HCT116 (cell line): ENCODE data around the gene ETNK1. TPM values are rescaled to one million over a fixed set of nuclear protein-coding genes. Genes with fewer than 3 reads are reported as not detected.

ENCODE experiments used
- ATAC-seq: fragments of 200-7000 bp; cut with Tn5 transposase; 2 replicates; pipeline ENCODE4 v1.9.1; 2020; ENCODE audit warnings: mild to moderate bottlenecking, moderate library complexity
- BruUV-seq: library from RNA; stranded (reverse); fragments of 400-500 nt; replicated peaks from 2 replicates; lab custom pipeline; 2021; lab: Mats Ljungman, UMichigan
- CTCF ChIA-PET: fragments of 300-600 bp; sonication (Branson Sonifier 250); formaldehyde crosslinking; loops from one replicate; lab custom pipeline; 2021; ENCODE audit warnings: antibody characterized with exemption; lab: Charles Lee
- POLR2A ChIA-PET: fragments of 300-600, 350-600 bp; sonication (Branson Sonifier 250); formaldehyde crosslinking; loops from one replicate; lab custom pipeline; 2021; ENCODE audit warnings: antibody characterized with exemption; lab: Charles Lee
- RAD21 ChIA-PET, 2 experiments: fragments of 300-600 bp; sonication (Branson Sonifier 250); formaldehyde crosslinking; loops; one replicate each; lab custom pipeline; 2023; ENCODE audit warnings: low total read pairs in 2 of 2; ENCODE audit not compliant: uncharacterized antibody in 2 of 2, unreplicated experiment in 2 of 2, low non-redundant PET in 1 of 2; lab: Charles Lee
- DNase-seq: peaks from one replicate; pipeline ENCODE4 v3.0.0-alpha.2; 2010; ENCODE audit warnings: low read depth, low spot score
- H2AFZ ChIP-seq: fragments of 200-600 bp; shearing (Covaris generic), sonication (generic); 2 replicates; pipeline ENCODE4 v1.6.1; 2017; ENCODE audit warnings: low read depth, mixed run types, mixed read lengths, antibody characterized with exemption, low read length; ENCODE audit not compliant: poor library complexity, severe bottlenecking
- H3K27ac ChIP-seq: 2 replicates; pipeline ENCODE4 v1.5.1; 2012; ENCODE audit warnings: low read depth, low read length
- H3K27me3 ChIP-seq: fragments of 200-600 bp; sonication (generic); 2 replicates; pipeline ENCODE4 v1.6.1; 2016; ENCODE audit warnings: mixed run types, low read length, mixed read lengths; ENCODE audit not compliant: insufficient read depth
- H3K36me3 ChIP-seq, 2 experiments: fragments of 200-500 bp in 1 of 2; fragments of 200-600 bp in 1 of 2; sonication (Bioruptor generic) in 1 of 2; sonication (generic) in 1 of 2; 2 replicates each; pipeline versions ENCODE4 v1.5.1 to v1.6.1; 2014 to 2016; ENCODE audit warnings: low read length in 2 of 2, inconsistent platforms in 1 of 2, mixed read lengths in 1 of 2, mixed run types in 1 of 2; ENCODE audit not compliant: insufficient read depth in 2 of 2, control insufficient read depth in 1 of 2
- H3K4me1 ChIP-seq, 2 experiments: fragments of 200-600 bp in 1 of 2; sonication (generic) in 1 of 2; 2 replicates each; pipeline versions ENCODE4 v1.5.1 to v1.6.1; 2012 to 2017; ENCODE audit warnings: low read length in 2 of 2, inconsistent platforms in 1 of 2, mild to moderate bottlenecking in 1 of 2, mixed read lengths in 1 of 2, mixed run types in 1 of 2, moderate library complexity in 1 of 2; ENCODE audit not compliant: insufficient read depth in 2 of 2, control insufficient read depth in 1 of 2
- H3K4me2 ChIP-seq: fragments of 200-600 bp; sonication (generic); 2 replicates; pipeline ENCODE4 v1.6.1; 2017; ENCODE audit warnings: mixed run types, low read length, mixed read lengths
- H3K4me3 ChIP-seq, 2 experiments: fragments of 200-600 bp in 1 of 2; sonication (generic) in 1 of 2; replicated peaks in 1 of 2; 2 replicates each; pipeline ENCODE4 v1.5.1; 2011 to 2016; ENCODE audit warnings: low read length in 2 of 2, control low read depth in 1 of 2, low read depth in 1 of 2, mild to moderate bottlenecking in 1 of 2, mixed read lengths in 1 of 2, mixed run types in 1 of 2
- H3K79me2 ChIP-seq: fragments of 200-600 bp; sonication (generic); 2 replicates; pipeline ENCODE4 v1.6.1; 2017; ENCODE audit warnings: mild to moderate bottlenecking, mixed run types, low read length, moderate library complexity, mixed read lengths; ENCODE audit not compliant: insufficient read depth
- H3K9ac ChIP-seq: fragments of 200-600 bp; sonication (generic); 2 replicates; pipeline ENCODE4 v1.6.1; 2016; ENCODE audit warnings: low read length, mixed read lengths
- H3K9me2 ChIP-seq: fragments of 200-600 bp; sonication (generic), shearing (Covaris generic); 2 replicates; pipeline ENCODE4 v1.6.1; 2017; ENCODE audit warnings: mixed run types, mild to moderate bottlenecking, moderate library complexity; ENCODE audit not compliant: insufficient read depth
- H3K9me3 ChIP-seq, 2 experiments: fragments of 200-500 bp in 1 of 2; fragments of 200-600 bp in 1 of 2; sonication (Bioruptor generic) in 1 of 2; sonication (generic) in 1 of 2; 2 replicates each; pipeline ENCODE4 v1.6.1; 2014 to 2017; ENCODE audit warnings: low read length in 2 of 2, mixed read lengths in 2 of 2, inconsistent platforms in 1 of 2, low read depth in 1 of 2, mild to moderate bottlenecking in 1 of 2, mixed run types in 1 of 2, moderate library complexity in 1 of 2; ENCODE audit not compliant: control insufficient read depth in 1 of 2, insufficient read depth in 1 of 2
- H4K20me1 ChIP-seq: fragments of 200-600 bp; sonication (generic), shearing (Covaris generic); 2 replicates; pipeline ENCODE4 v1.6.1; 2017; ENCODE audit warnings: mixed run types, mild to moderate bottlenecking, moderate library complexity; ENCODE audit not compliant: insufficient read depth
- ATF3 ChIP-seq: IDR thresholded peaks from 2 replicates; pipeline ENCODE4 v1.6.1; 2012
- CEBPB ChIP-seq: IDR thresholded peaks from 2 replicates; pipeline ENCODE4 v1.6.1; 2012; ENCODE audit warnings: low read depth
- CTCF ChIP-seq, 3 experiments: fragments of 200-600 bp in 1 of 3; sonication (generic) in 1 of 3; IDR thresholded peaks in 2 of 3; conservative IDR thresholded peaks in 1 of 3; 2 replicates each; pipeline ENCODE4 v1.5.1; 2012 to 2017; ENCODE audit warnings: low read depth in 2 of 3, low read length in 2 of 3, antibody characterized with exemption in 1 of 3, borderline replicate concordance in 1 of 3, control low read depth in 1 of 3, mild to moderate bottlenecking in 1 of 3, mixed read lengths in 1 of 3, mixed run types in 1 of 3, moderate library complexity in 1 of 3; ENCODE audit not compliant: insufficient read depth in 1 of 3
- EGR1 ChIP-seq: IDR thresholded peaks from 2 replicates; pipeline ENCODE4 v1.6.1; 2012; ENCODE audit warnings: low read depth
- ELF1 ChIP-seq: IDR thresholded peaks from 2 replicates; pipeline ENCODE4 v1.6.1; 2012; ENCODE audit warnings: low read depth, borderline replicate concordance
- EZH2 ChIP-seq: fragments of 200-600 bp; sonication (generic); IDR thresholded peaks from 2 replicates; pipeline ENCODE4 v1.6.1; 2017; ENCODE audit warnings: antibody characterized with exemption, mixed run types
- FOSL1 ChIP-seq: IDR thresholded peaks from 2 replicates; pipeline ENCODE4 v1.6.1; 2012; ENCODE audit warnings: low read depth
- POLR2A ChIP-seq: IDR thresholded peaks from 2 replicates; pipeline ENCODE4 v1.7.0; 2011; ENCODE audit warnings: borderline replicate concordance; ENCODE audit not compliant: insufficient read depth, insufficient read length; ENCODE audit errors: extremely low read depth
- POLR2AphosphoS5 ChIP-seq: IDR thresholded peaks from 2 replicates; pipeline ENCODE4 v1.6.1; 2011; ENCODE audit warnings: mild to moderate bottlenecking, low read depth, low read length, moderate library complexity
- RAD21 ChIP-seq: IDR thresholded peaks from 2 replicates; pipeline ENCODE4 v1.6.1; 2012; ENCODE audit warnings: low read depth, mild to moderate bottlenecking
- SP1 ChIP-seq: IDR thresholded peaks from 2 replicates; pipeline ENCODE4 v1.6.1; 2012; ENCODE audit warnings: low read depth
- SRF ChIP-seq: IDR thresholded peaks from 2 replicates; pipeline ENCODE4 v1.6.1; 2012; ENCODE audit warnings: low read depth
- TCF7L2 ChIP-seq: IDR thresholded peaks from 2 replicates; pipeline ENCODE4 v1.7.0; 2011; ENCODE audit warnings: borderline replicate concordance, inconsistent platforms; ENCODE audit not compliant: insufficient read depth, insufficient read length; ENCODE audit errors: extremely low read depth
- YY1 ChIP-seq: IDR thresholded peaks from 2 replicates; pipeline ENCODE4 v1.6.1; 2011; ENCODE audit warnings: low read length, low read depth, moderate library complexity, mild to moderate bottlenecking; ENCODE audit not compliant: insufficient replicate concordance; ENCODE audit errors: extremely low read depth
- ZFX ChIP-seq: fragments of 450-650 bp; IDR thresholded peaks from 2 replicates; pipeline ENCODE4 v1.6.1; 2017
- ZNF274 ChIP-seq: fragments of 200-500 bp; sonication (Bioruptor generic); IDR thresholded peaks from 2 replicates; pipeline ENCODE4 v1.6.1; 2014; ENCODE audit warnings: mild to moderate bottlenecking, low read depth, low read length, inconsistent platforms
- intact Hi-C: fragments of 100-400 bp; cut with micrococcal nuclease; formaldehyde crosslinking; loops from 2 replicates; pipeline ENCODE4 v1.10.0; 2022
- total RNA-seq: library from RNA; stranded (reverse); gene quantifications from one replicate; pipeline ENCODE4 v1.2.1, GENCODE V29; 2021; ENCODE audit not compliant: unreplicated experiment
- TF ChIP-seq, protein P1 (sequence below): IDR thresholded peaks from 2 replicates; pipeline ENCODE4 v1.6.1; 2012

ETNK1 gene
- total RNA-seq, 1 experiment from 2014 or later = 83.6 TPM

- CTCF ChIA-PET = no interaction called here
- TF ChIP-seq CTCF (IDR thresholded peaks at IDR 0.05 in 2 of 3, conservative IDR thresholded peaks at IDR 0.05 in 1 of 3; ENCODE audit: borderline replicate concordance in 1 of 3, insufficient read depth in 1 of 3, low read depth in 2 of 3, low read length in 2 of 3) (no peak), POLR2A (no peak), ATF3 (no peak), YY1 (no peak), EGR1 (no peak)
- TF ChIP-seq, all 23 proteins: peak for 0
- Histone ChIP-seq H3K27me3 (peaks cover 6% of the 10 kb centered on the region), H4K20me1 (no peaks in the 10 kb centered on the region), H3K4me1 (no peaks in the 10 kb centered on the region), H3K9me3 (no peaks in the 10 kb centered on the region), H3K36me3 (no peaks in the 10 kb centered on the region), H3K79me2 (no peaks in the 10 kb centered on the region), H2AFZ (no peak overlapping the region), H3K9me2 (no peaks in the 10 kb centered on the region), H3K9ac (no peak overlapping the region), H3K4me2 (no peak overlapping the region), H3K27ac (no peak overlapping the region), H3K4me3 (no peak overlapping the region)
- BruUV-seq = no TSS peak
- intact Hi-C loops = no loop called here
- ATAC-seq (no peak), DNase-seq (no peak)
- POLR2A ChIA-PET = no interaction called here
- RAD21 ChIA-PET = no interaction called here
Observed at GRCh38 chr12:22728987-22729386, 104.0 kb downstream of the ETNK1 start.

GRCh38 chr12:22729431-22729956, 104.5 kb downstream of the ETNK1 start:
- POLR2A ChIA-PET = no interaction called here
- RAD21 ChIA-PET = no interaction called here
- no peak for ATAC-seq
- no peaks in the 10 kb centered on the region for H3K4me1 ChIP-seq
- CTCF ChIA-PET = no interaction called here
- no peak overlapping the region for H3K4me3 ChIP-seq
- H4K20me1 ChIP-seq = no peaks in the 10 kb centered on the region
- no peak for DNase-seq
- TF ChIP-seq ELF1 (no peak), POLR2A (no peak), ZNF274 (no peak), POLR2AphosphoS5 (no peak), CEBPB (no peak), TCF7L2 (no peak), CTCF (IDR thresholded peaks at IDR 0.05 in 2 of 3, conservative IDR thresholded peaks at IDR 0.05 in 1 of 3; ENCODE audit: borderline replicate concordance in 1 of 3, insufficient read depth in 1 of 3, low read depth in 2 of 3, low read length in 2 of 3) (no peak), SP1 (no peak), SRF (no peak), EZH2 (no peak), ZFX (no peak), FOSL1 (no peak), RAD21 (no peak)
- TF ChIP-seq, protein P1, sequence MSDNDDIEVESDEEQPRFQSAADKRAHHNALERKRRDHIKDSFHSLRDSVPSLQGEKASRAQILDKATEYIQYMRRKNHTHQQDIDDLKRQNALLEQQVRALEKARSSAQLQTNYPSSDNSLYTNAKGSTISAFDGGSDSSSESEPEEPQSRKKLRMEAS = no peak
- H2AFZ ChIP-seq = no peak overlapping the region
- intact Hi-C loops = no loop called here
- H3K9me3 ChIP-seq = no peaks in the 10 kb centered on the region
- no peaks in the 10 kb centered on the region for H3K79me2 ChIP-seq
- H3K27ac ChIP-seq = no peak overlapping the region
- peaks cover 1% of the 10 kb centered on the region for H3K27me3 ChIP-seq
- no TSS peak for BruUV-seq
- H3K9me2 ChIP-seq = no peaks in the 10 kb centered on the region
- H3K4me2 ChIP-seq = no peak overlapping the region
- H3K36me3 ChIP-seq = no peaks in the 10 kb centered on the region
- no peak overlapping the region for H3K9ac ChIP-seq
